Esophagus (tissue), 2 donors: ENCODE results near the gene RUNX2. TPM values are rescaled to one million over a fixed set of nuclear protein-coding genes. Genes with fewer than 3 reads are reported as not detected.
"Not testable (repeated sequence)": the region's sequence is repeated elsewhere in the genome, so short reads cannot be mapped to it uniquely, and the experiment has no call there.

Source experiments
- H3K27ac ChIP-seq, 2 donors: one replicate each; pipeline ENCODE4 v1.5.1; 2013; ENCODE audit warnings: low read depth in 2 of 2, mild to moderate bottlenecking in 2 of 2, inconsistent platforms in 1 of 2, low read length in 1 of 2, moderate library complexity in 1 of 2
- H3K27me3 ChIP-seq, 2 donors: one replicate each; pipeline ENCODE4 v1.6.1; 2013; ENCODE audit warnings: low read length in 2 of 2, control low read depth in 1 of 2, mild to moderate bottlenecking in 1 of 2; ENCODE audit not compliant: insufficient read depth in 2 of 2, control insufficient read depth in 1 of 2
- H3K36me3 ChIP-seq, 2 donors: one replicate each; pipeline ENCODE4 v1.6.1; 2013; ENCODE audit warnings: low read length in 1 of 2; ENCODE audit not compliant: control insufficient read depth in 2 of 2, insufficient read depth in 2 of 2
- H3K4me1 ChIP-seq, 2 donors: one replicate each; pipeline ENCODE4 v1.6.1; 2013; ENCODE audit warnings: low read length in 1 of 2; ENCODE audit not compliant: control insufficient read depth in 2 of 2, insufficient read depth in 2 of 2
- H3K4me3 ChIP-seq, 2 donors: one replicate each; pipeline ENCODE4 v1.5.1; 2013; ENCODE audit warnings: low read length in 2 of 2, mild to moderate bottlenecking in 2 of 2, low read depth in 1 of 2, moderate library complexity in 1 of 2
- H3K9me3 ChIP-seq, 2 donors: one replicate each; pipeline ENCODE4 v1.6.1; 2013; ENCODE audit warnings: mild to moderate bottlenecking in 2 of 2, low read depth in 1 of 2, low read length in 1 of 2, moderate library complexity in 1 of 2; ENCODE audit not compliant: control insufficient read depth in 2 of 2, insufficient read depth in 1 of 2
- WGBS, 2 donors: extraction: QIAGEN DNeasy Blood & Tissue Kit; methylation state at CpG; one replicate each; pipeline ENCODE4 v1.1.7; 2013; 5-methylcytosine and 5-hydroxymethylcytosine counted together
- polyA plus RNA-seq, 2 donors: library from polyadenylated mRNA; stranded (reverse); fragments of 200-250 nt; gene quantifications; one replicate each; pipeline ENCODE4 v1.2.3, GENCODE V29; 2013
- donor health status: healthy with polysubstance abuse.
- donor health status: Bipolar disorder and iron deficiency.

The RUNX2 gene
- polyA plus RNA-seq, 2 donors, result 0.31 to 0.75 TPM

GRCh38 chr6:45666846-45667245, 338.7 kb downstream of the RUNX2 start:
- H3K27ac ChIP-seq, result no peak overlapping the region
- H3K36me3 ChIP-seq, result no peaks in the 10 kb centered on the region
- H3K4me3 ChIP-seq, result no peak overlapping the region
- no peaks in the 10 kb centered on the region for H3K27me3 ChIP-seq
- no peaks in the 10 kb centered on the region for H3K9me3 ChIP-seq
- peaks cover 5 to 6% of the 10 kb centered on the region in 2 donors for H3K4me1 ChIP-seq
- 85 to 94% methylated on average over 3 of the region's 3 CpGs for WGBS, 2 donors

GRCh38 chr6:45667300-45667699, 339.2 kb downstream of the RUNX2 start:
- Histone ChIP-seq H3K27me3 (no peaks in the 10 kb centered on the region), H3K27ac (no peak overlapping the region), H3K4me1 (peaks cover 5 to 6% of the 10 kb centered on the region in 2 donors), H3K4me3 (no peak overlapping the region), H3K36me3 (no peaks in the 10 kb centered on the region), H3K9me3 (no peaks in the 10 kb centered on the region)
- WGBS, 2 donors, result 84 to 88% methylated on average over 6 of the region's 6 CpGs

- no peak overlapping the region for H3K4me3 ChIP-seq
- 95% methylated on average over 5 of the region's 5 CpGs for WGBS, 2 donors
- no peaks in the 10 kb centered on the region for H3K27me3 ChIP-seq
- H3K27ac ChIP-seq, result no peak overlapping the region
- no peaks in the 10 kb centered on the region for H3K9me3 ChIP-seq
- peaks cover 5 to 6% of the 10 kb centered on the region in 2 donors for H3K4me1 ChIP-seq
- no peaks in the 10 kb centered on the region for H3K36me3 ChIP-seq
Measured at GRCh38 chr6:45667766-45668165, 339.6 kb downstream of the RUNX2 start.

GRCh38 chr6:45668705-45669104, 340.6 kb downstream of the RUNX2 start:
- Histone ChIP-seq H3K4me1 (peaks cover 0 to 3% of the 10 kb centered on the region in 2 donors), H3K4me3 (no peak overlapping the region), H3K36me3 (no peaks in the 10 kb centered on the region), H3K27me3 (no peaks in the 10 kb centered on the region), H3K27ac (no peak overlapping the region), H3K9me3 (no peaks in the 10 kb centered on the region)
- whole genome bisulfite sequencing, 2 donors, result 93 to 94% methylated on average over 9 of the region's 9 CpGs

- H3K4me3 ChIP-seq, H3K27ac ChIP-seq, H3K36me3 ChIP-seq, H3K27me3 ChIP-seq, H3K4me1 ChIP-seq, H3K9me3 ChIP-seq: not testable (repeated sequence)
- WGBS, 2 donors, result 93 to 97% methylated on average over 2 to 4 of the region's 6 CpGs
Measured at GRCh38 chr6:45673167-45673566, 345.0 kb downstream of the RUNX2 start.

- not testable (repeated sequence) for H3K9me3 ChIP-seq, H3K36me3 ChIP-seq, H3K4me3 ChIP-seq, H3K27me3 ChIP-seq, H3K4me1 ChIP-seq
- 48 to 53% methylated on average over 12 to 13 of the region's 14 CpGs for WGBS, 2 donors
- H3K27ac ChIP-seq, result peak overlapping the region; percentile 33 to 40
Measured at GRCh38 chr6:45675166-45675565, 347.0 kb downstream of the RUNX2 start.

GRCh38 chr6:45675634-45676033, 347.5 kb downstream of the RUNX2 start:
- no peaks in the 10 kb centered on the region for H3K27me3 ChIP-seq
- 93 to 96% methylated on average over 11 of the region's 11 CpGs for WGBS, 2 donors
- H3K4me3 ChIP-seq, result no peak overlapping the region
- H3K9me3 ChIP-seq, result no peaks in the 10 kb centered on the region
- H3K36me3 ChIP-seq, result no peaks in the 10 kb centered on the region
- peak overlapping the region in 1 of 2 donors; percentile 33 for H3K27ac ChIP-seq
- peaks cover 0 to 6% of the 10 kb centered on the region in 2 donors for H3K4me1 ChIP-seq

GRCh38 chr6:45676380-45676779, 348.2 kb downstream of the RUNX2 start:
- peak overlapping the region in 1 of 2 donors; percentile 42 for H3K27ac ChIP-seq
- no peaks in the 10 kb centered on the region for H3K36me3 ChIP-seq
- no peak overlapping the region for H3K4me3 ChIP-seq
- H3K9me3 ChIP-seq, result no peaks in the 10 kb centered on the region
- peaks cover 0 to 6% of the 10 kb centered on the region in 2 donors for H3K4me1 ChIP-seq
- no peaks in the 10 kb centered on the region for H3K27me3 ChIP-seq
- WGBS, 2 donors, result 91 to 94% methylated on average over 10 of the region's 10 CpGs

GRCh38 chr6:45677381-45678284, 349.5 kb downstream of the RUNX2 start:
- peak overlapping the region; percentile 18 to 92 for H3K27ac ChIP-seq
- no peaks in the 10 kb centered on the region for H3K36me3 ChIP-seq
- H3K4me3 ChIP-seq, result no peak overlapping the region
- WGBS, 2 donors, result 23 to 24% methylated on average over 14 of the region's 14 CpGs
- H3K27me3 ChIP-seq, result no peaks in the 10 kb centered on the region
- no peaks in the 10 kb centered on the region for H3K9me3 ChIP-seq
- H3K4me1 ChIP-seq, result peaks cover 0 to 6% of the 10 kb centered on the region in 2 donors

GRCh38 chr6:45678285-45678607, 350.1 kb downstream of the RUNX2 start:
- no peak overlapping the region for H3K27ac ChIP-seq

More at GRCh38 chr6:45678285-45678607, 350.1 kb downstream of the RUNX2 start:
- Histone ChIP-seq H3K4me3 (no peak overlapping the region), H3K27me3 (no peaks in the 10 kb centered on the region), H3K4me1 (peaks cover 0 to 6% of the 10 kb centered on the region in 2 donors), H3K9me3 (no peaks in the 10 kb centered on the region), H3K36me3 (no peaks in the 10 kb centered on the region)
- WGBS, 2 donors, result 76 to 82% methylated on average over 5 of the region's 5 CpGs
